Islet precursor cell (in vitro differentiated cells): Measurements from ENCODE around the gene CCSER2.
"Not testable (repeated sequence)": the region's sequence is repeated elsewhere in the genome, so short reads cannot be mapped to it uniquely, and the experiment has no call there.

Experiments used
- DNase-seq: peaks from one replicate; pipeline ENCODE4 v3.0.0-alpha.2; 2018

Gene CCSER2

DNA sequence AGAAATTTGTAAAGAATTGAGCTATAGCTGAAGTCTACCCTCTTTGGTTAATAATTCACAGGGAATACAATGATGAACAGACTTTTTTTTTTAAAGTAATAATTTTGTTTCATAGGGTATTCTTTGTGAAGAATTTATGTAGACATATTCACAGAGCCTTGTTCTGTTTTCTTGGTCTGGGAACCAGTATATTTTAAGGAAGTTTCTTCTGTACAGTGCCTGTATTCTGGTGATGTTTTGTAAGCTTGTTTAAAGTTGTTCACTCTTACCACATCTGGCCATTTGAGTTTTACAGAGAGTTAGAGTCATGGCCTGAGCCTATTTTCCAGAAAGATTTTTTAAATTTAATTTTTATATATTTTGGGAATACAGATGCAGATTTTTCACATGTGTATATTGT, 70.3 kb downstream of the CCSER2 start:
- DNase-seq, result no peak

- DNase-seq, result peak; percentile 68
Measured at GRCh38 chr10:84401854-84402611, 73.6 kb downstream of the CCSER2 start.

DNA sequence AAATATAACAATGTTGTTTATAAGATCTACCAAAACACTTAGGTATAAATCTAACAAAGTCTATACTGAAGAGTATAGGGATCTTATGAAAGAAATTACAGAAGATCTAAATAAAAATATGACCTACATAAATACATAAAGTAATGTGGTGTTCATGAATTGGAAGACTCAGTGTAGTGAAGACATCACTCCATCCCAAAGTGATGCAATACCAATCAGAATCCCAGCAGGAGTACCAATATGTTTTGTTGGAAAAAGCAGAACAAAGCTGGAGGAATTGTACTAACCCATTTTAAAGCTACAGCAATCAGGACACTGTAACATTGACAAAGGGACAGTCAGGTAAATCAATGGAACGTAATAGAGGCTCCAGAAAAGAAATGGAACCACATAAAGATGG, 76.4 kb downstream of the CCSER2 start:
- DNase-seq, result no peak

DNA sequence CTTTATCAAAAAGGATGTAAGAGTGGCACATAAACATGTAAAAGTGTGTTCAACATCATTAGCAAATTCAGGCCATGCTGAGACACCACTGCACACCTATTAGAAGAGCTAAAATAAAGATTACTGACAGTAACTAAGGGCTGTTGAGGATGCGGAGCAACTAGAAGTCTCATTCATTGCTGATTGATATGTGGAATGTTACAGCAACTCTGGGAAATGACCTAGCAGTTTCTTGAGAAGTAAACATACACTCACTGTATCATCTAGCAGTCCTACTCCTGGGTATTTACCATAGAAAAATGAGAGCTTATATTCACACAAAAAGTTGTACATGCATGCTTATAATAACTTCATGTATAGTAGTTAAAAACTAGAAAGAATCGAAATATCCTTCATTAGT, 77.3 kb downstream of the CCSER2 start:
- no peak for DNase-seq

- DNase-seq, result no peak
Measured at GRCh38 chr10:84406561-84406960, 78.2 kb downstream of the CCSER2 start.

GRCh38 chr10:84407388-84408049, 79.1 kb downstream of the CCSER2 start:
- no peak for DNase-seq

- DNase-seq, result no peak
Measured at GRCh38 chr10:84412482-84412881, 84.1 kb downstream of the CCSER2 start.

- DNase-seq, result not testable (repeated sequence)
Measured at GRCh38 chr10:84414110-84414509, 85.7 kb downstream of the CCSER2 start.

- no peak for DNase-seq
Measured at GRCh38 chr10:84415539-84416244, 87.3 kb downstream of the CCSER2 start.

DNA sequence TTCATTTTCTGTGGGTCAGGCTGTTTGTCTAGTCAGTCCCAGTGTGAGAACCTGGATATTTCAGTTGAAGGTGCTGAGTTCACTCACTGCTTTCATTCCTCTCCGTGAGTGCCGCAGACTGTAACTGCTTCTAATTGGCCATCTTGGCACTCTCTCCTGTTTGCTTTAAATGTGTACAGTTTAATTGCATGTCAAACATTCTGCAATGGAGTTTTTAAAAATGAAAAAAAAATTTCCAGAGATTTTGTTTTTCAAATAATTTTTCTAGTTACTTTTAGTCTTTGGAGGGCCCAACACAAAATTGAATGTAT, 87.8 kb downstream of the CCSER2 start:
- no peak for DNase-seq

- DNase-seq, result peak; percentile 63
Measured at GRCh38 chr10:84423719-84424118, 95.3 kb downstream of the CCSER2 start.

- DNase-seq, result peak; percentile 96
Measured at GRCh38 chr10:84424731-84425167, 96.4 kb downstream of the CCSER2 start.

GRCh38 chr10:84427903-84428650, 99.7 kb downstream of the CCSER2 start:
- no peak for DNase-seq

DNA sequence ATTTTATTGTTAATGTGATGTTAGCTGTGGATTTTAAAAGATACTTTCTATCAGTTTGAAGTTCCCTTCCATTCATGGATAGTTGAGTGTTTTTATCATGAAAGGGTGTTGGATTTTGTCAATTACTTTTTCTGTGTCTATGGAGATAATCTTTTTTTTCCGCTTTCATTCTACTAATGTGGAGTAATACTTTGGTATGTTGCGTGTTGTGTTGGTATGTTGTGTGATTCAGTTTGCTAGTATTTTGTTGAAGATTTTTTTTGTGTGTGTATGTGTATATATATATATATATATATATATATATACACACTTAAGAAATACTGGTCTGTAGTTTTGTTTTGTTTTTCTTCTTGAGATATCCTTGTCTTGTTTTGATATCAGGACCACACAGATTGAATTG, 100.3 kb downstream of the CCSER2 start:
- DNase-seq, result no peak

- peak; percentile 87 for DNase-seq
Measured at GRCh38 chr10:84429926-84430520, 101.6 kb downstream of the CCSER2 start.

GRCh38 chr10:84432891-84433290, 104.5 kb downstream of the CCSER2 start:
- no peak for DNase-seq

DNA sequence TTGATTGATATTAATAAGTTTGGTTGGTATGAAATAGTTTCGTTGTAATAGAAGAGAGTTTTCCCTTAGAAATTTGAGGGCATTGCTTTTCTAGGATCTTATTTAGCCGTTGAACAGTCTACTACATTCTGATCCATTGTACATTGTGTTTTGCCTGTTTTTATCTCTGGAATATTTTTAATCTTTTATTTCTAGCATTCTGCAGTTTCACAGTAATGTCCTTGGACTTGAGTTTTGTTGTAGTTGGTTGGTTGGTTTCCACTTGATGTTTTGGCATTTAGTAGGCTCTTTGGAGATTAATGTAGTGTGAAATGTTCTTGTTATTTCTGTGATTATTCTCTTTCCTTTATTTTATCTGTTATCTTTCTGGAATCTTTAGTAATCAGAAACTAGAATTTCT, 112.4 kb downstream of the CCSER2 start:
- DNase-seq, result no peak

GRCh38 chr10:84447701-84448400, 119.5 kb downstream of the CCSER2 start:
- DNase-seq, result no peak

DNA sequence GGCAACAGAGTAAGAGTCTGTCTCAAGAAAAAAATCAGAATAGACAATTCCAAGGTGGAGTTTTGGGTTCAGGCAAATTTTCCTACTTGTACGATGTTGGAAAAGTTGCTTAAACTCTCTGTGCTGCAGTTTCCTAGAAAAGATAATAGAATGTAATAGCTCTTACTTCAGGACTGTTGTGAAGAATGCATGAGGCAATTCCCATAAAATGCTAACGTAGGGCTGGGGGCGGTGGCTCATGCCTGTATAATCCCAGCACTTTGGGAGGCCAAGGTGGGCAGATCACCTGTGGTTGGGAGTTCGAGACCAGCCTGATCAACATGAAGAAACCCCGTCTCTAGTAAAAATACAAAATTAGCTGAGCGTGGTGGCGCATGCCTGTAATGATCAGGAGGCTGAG, 121.0 kb downstream of the CCSER2 start:
- DNase-seq, result not testable (repeated sequence)

DNA sequence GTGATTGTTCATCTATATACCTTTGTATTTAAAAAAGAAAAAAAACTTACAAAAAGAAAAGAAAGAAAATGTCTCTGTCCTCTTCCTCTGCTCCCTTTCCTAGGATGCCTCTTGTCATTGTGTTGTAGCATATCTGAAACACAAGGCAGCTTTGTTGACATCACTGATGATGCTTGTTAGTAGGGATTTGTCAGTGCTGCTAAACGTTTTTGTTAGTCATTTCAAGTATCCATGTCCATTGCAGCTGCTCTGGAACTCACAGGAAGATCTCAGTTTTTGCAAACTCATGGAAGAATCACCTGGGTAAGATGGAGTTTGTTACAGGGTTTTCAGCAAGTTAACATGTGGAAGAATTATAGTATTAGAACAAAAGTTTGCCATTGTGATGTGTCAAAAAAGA, 123.6 kb downstream of the CCSER2 start:
- DNase-seq, result no peak

- no peak for DNase-seq
Measured at GRCh38 chr10:84453303-84453702, 124.9 kb downstream of the CCSER2 start.

GRCh38 chr10:84456126-84456525, 127.7 kb downstream of the CCSER2 start:
- no peak for DNase-seq
